H1 (cell line): ENCODE measurements around the gene HPS5. TPM values are rescaled to one million over a fixed set of nuclear protein-coding genes. Genes with fewer than 3 reads are reported as not detected.

ENCODE experiments used
- CTCF ChIA-PET: fragments of 300-600 bp; sonication (Branson Sonifier 250); formaldehyde crosslinking; loops from one replicate; lab custom pipeline; 2021; ENCODE audit not compliant: partially characterized antibody; lab: Charles Lee
- POLR2A ChIA-PET: fragments of 300-600 bp; sonication (Branson Sonifier 250); formaldehyde crosslinking; loops from one replicate; lab custom pipeline; 2021; ENCODE audit warnings: inconsistent platforms; ENCODE audit not compliant: partially characterized antibody; lab: Charles Lee
- DNase-seq, 2 experiments: peaks; one replicate each; pipeline versions ENCODE4 v3.0.0 to v3.0.0-alpha.2; 2010 to 2022; ENCODE audit warnings: low spot score in 2 of 2, low read depth in 1 of 2, mixed read lengths in 1 of 2
- FAIRE-seq: peaks from 2 replicates; lab custom pipeline; 2011; peaks lifted over from hg19 to GRCh38; lab: Jason Lieb, UNC
- H2AFZ ChIP-seq: 2 replicates; pipeline ENCODE4 v1.8.1; 2012; ENCODE audit warnings: low read length, inconsistent platforms
- H2AK5ac ChIP-seq: 2 replicates; pipeline ENCODE4 v1.6.1; 2013; ENCODE audit warnings: low read depth, low read length
- H2BK120ac ChIP-seq: replicated peaks from 2 replicates; pipeline ENCODE3; 2013; ENCODE audit warnings: low read depth, low read length, inconsistent platforms
- H2BK12ac ChIP-seq: 2 replicates; pipeline ENCODE4 v1.6.1; 2013; ENCODE audit warnings: low read depth, low read length
- H2BK15ac ChIP-seq: 2 replicates; pipeline ENCODE4 v1.6.1; 2013; ENCODE audit warnings: low read length
- H2BK20ac ChIP-seq: 2 replicates; pipeline ENCODE4 v1.6.1; 2013; ENCODE audit warnings: low read length
- H2BK5ac ChIP-seq: 2 replicates; pipeline ENCODE4 v1.6.1; 2013; ENCODE audit warnings: low read depth, low read length
- H3K14ac ChIP-seq: 2 replicates; pipeline ENCODE4 v1.6.1; 2013; ENCODE audit warnings: inconsistent platforms; ENCODE audit not compliant: insufficient read length
- H3K18ac ChIP-seq: 2 replicates; pipeline ENCODE4 v1.6.1; 2013; ENCODE audit warnings: low read length; ENCODE audit errors: extremely low read depth
- H3K23ac ChIP-seq: 2 replicates; pipeline ENCODE4 v1.6.1; 2013; ENCODE audit warnings: inconsistent platforms; ENCODE audit not compliant: insufficient read length
- H3K23me2 ChIP-seq: 2 replicates; pipeline ENCODE4 v1.6.1; 2013; ENCODE audit warnings: low read depth, low read length
- H3K27ac ChIP-seq: 2 replicates; pipeline ENCODE4 v1.6.1; 2011; ENCODE audit warnings: low read depth, low read length, inconsistent platforms
- H3K27me3 ChIP-seq, 4 experiments: replicated peaks in 1 of 4; 1 replicate in 1 of 4; 2 replicates in 3 of 4; pipeline versions ENCODE4 v1.6.1 to v1.8.1; 2011 to 2013; ENCODE audit warnings: low read length in 3 of 4, mild to moderate bottlenecking in 3 of 4, inconsistent platforms in 2 of 4, mixed read lengths in 2 of 4, moderate library complexity in 1 of 4; ENCODE audit not compliant: control insufficient read depth in 3 of 4, insufficient read depth in 3 of 4; ENCODE audit errors: extremely low read depth in 1 of 4
- H3K36me3 ChIP-seq, 4 experiments: 2 replicates each; pipeline versions ENCODE4 v1.6.1 to v1.8.1; 2011 to 2013; ENCODE audit warnings: mild to moderate bottlenecking in 4 of 4, low read length in 3 of 4, moderate library complexity in 2 of 4, control low read depth in 1 of 4, inconsistent platforms in 1 of 4; ENCODE audit not compliant: insufficient read depth in 4 of 4, control insufficient read depth in 2 of 4
- H3K4ac ChIP-seq: replicated peaks from 2 replicates; pipeline ENCODE3; 2013; ENCODE audit warnings: low read length, low read depth, mixed read lengths, inconsistent platforms; ENCODE audit not compliant: insufficient read length
- H3K4me1 ChIP-seq, 4 experiments: replicated peaks in 1 of 4; 1 replicate in 1 of 4; 2 replicates in 3 of 4; pipeline versions ENCODE4 v1.6.1 to v1.8.1; 2011 to 2013; ENCODE audit warnings: low read length in 3 of 4, inconsistent platforms in 2 of 4, mixed read lengths in 1 of 4; ENCODE audit not compliant: insufficient read depth in 4 of 4, control insufficient read depth in 3 of 4
- H3K4me2 ChIP-seq, 2 experiments: 2 replicates each; pipeline versions ENCODE4 v1.6.1 to v1.8.1; 2011 to 2013; ENCODE audit warnings: low read depth in 2 of 2, low read length in 2 of 2, control low read depth in 1 of 2, inconsistent platforms in 1 of 2, mild to moderate bottlenecking in 1 of 2; ENCODE audit not compliant: insufficient read depth in 1 of 2
- H3K4me3 ChIP-seq, 4 experiments: fragments of 200-600, 300-600 bp in 1 of 4; sonication (generic), shearing (Covaris generic), sonication (Bioruptor Twin) in 1 of 4; 2 replicates each; pipeline versions ENCODE4 v1.5.1 to v1.8.1; 2011 to 2016; ENCODE audit warnings: low read length in 4 of 4, low read depth in 3 of 4, control low read depth in 2 of 4, inconsistent platforms in 2 of 4, mild to moderate bottlenecking in 2 of 4, mixed read lengths in 1 of 4, moderate library complexity in 1 of 4; ENCODE audit not compliant: insufficient read depth in 2 of 4; ENCODE audit errors: extremely low read depth in 1 of 4
- H3K56ac ChIP-seq: replicated peaks from 2 replicates; pipeline ENCODE3; 2013; ENCODE audit warnings: low read depth, mild to moderate bottlenecking, mixed read lengths, low read length, inconsistent platforms; ENCODE audit not compliant: insufficient read length
- H3K79me1 ChIP-seq: 2 replicates; pipeline ENCODE4 v1.6.1; 2013; ENCODE audit warnings: low read depth, low read length, control low read depth
- H3K79me2 ChIP-seq, 2 experiments: 2 replicates each; pipeline versions ENCODE4 v1.6.1 to v1.8.1; 2012 to 2013; ENCODE audit warnings: low read length in 2 of 2, mild to moderate bottlenecking in 2 of 2, inconsistent platforms in 1 of 2; ENCODE audit not compliant: insufficient read depth in 2 of 2, control insufficient read depth in 1 of 2
- H3K9ac ChIP-seq, 4 experiments: replicated peaks in 1 of 4; 1 replicate in 1 of 4; 2 replicates in 3 of 4; pipeline versions ENCODE4 v1.6.1 to v1.8.1; 2011 to 2013; ENCODE audit warnings: low read depth in 3 of 4, low read length in 3 of 4, control low read depth in 2 of 4, mild to moderate bottlenecking in 2 of 4, moderate library complexity in 2 of 4, inconsistent platforms in 1 of 4; ENCODE audit errors: extremely low read depth in 1 of 4
- H3K9me3 ChIP-seq, 2 experiments: 2 replicates each; pipeline versions ENCODE4 v1.6.1 to v1.8.1; 2012 to 2013; ENCODE audit warnings: mild to moderate bottlenecking in 2 of 2, moderate library complexity in 2 of 2, control low read depth in 1 of 2, inconsistent platforms in 1 of 2, low read depth in 1 of 2, low read length in 1 of 2, mixed read lengths in 1 of 2; ENCODE audit not compliant: insufficient read depth in 2 of 2
- H4K20me1 ChIP-seq, 2 experiments: replicated peaks in 1 of 2; 2 replicates each; pipeline versions ENCODE3 to v1.8.1; 2011 to 2013; ENCODE audit warnings: inconsistent platforms in 2 of 2, low read length in 2 of 2, mild to moderate bottlenecking in 1 of 2; ENCODE audit not compliant: insufficient read depth in 2 of 2, control insufficient read depth in 1 of 2
- H4K5ac ChIP-seq: 2 replicates; pipeline ENCODE4 v1.6.1; 2013; ENCODE audit warnings: low read length, low read depth, mixed read lengths, inconsistent platforms; ENCODE audit not compliant: insufficient read length
- H4K8ac ChIP-seq: 2 replicates; pipeline ENCODE4 v1.8.0; 2013; ENCODE audit warnings: mild to moderate bottlenecking, moderate library complexity, low read length, inconsistent platforms; ENCODE audit not compliant: insufficient read depth; ENCODE audit errors: extremely low read depth
- H4K91ac ChIP-seq: replicated peaks from 2 replicates; pipeline ENCODE3; 2013; ENCODE audit warnings: low read length, mixed read lengths, inconsistent platforms; ENCODE audit not compliant: insufficient read length
- ATF2 ChIP-seq: IDR thresholded peaks from 2 replicates; pipeline ENCODE4 v1.6.1; 2012; ENCODE audit warnings: low read length, inconsistent platforms
- CHD1 ChIP-seq: IDR thresholded peaks from 2 replicates; pipeline ENCODE4 v1.6.1; 2012; ENCODE audit warnings: low read depth, low read length, improper control_type of control experiment
- CREB1 ChIP-seq: IDR thresholded peaks from 2 replicates; pipeline ENCODE4 v1.6.1; 2012; ENCODE audit warnings: inconsistent platforms
- GTF2F1 ChIP-seq: IDR thresholded peaks from 2 replicates; pipeline ENCODE4 v1.6.1; 2012; ENCODE audit warnings: low read depth, low read length, improper control_type of control experiment, borderline replicate concordance
- KDM4A ChIP-seq: IDR thresholded peaks from one replicate; pipeline ENCODE4 v1.7.1; 2012; ENCODE audit warnings: low read depth, mild to moderate bottlenecking, moderate library complexity, low read length, inconsistent platforms; ENCODE audit not compliant: severe bottlenecking
- PHF8 ChIP-seq: fragments of 200-600 bp; sonication (generic); conservative IDR thresholded peaks from 2 replicates; pipeline ENCODE4 v1.7.1; 2012; ENCODE audit warnings: low read depth, mild to moderate bottlenecking, inconsistent platforms, low read length, moderate library complexity
- RBBP5 ChIP-seq: IDR thresholded peaks from 2 replicates; pipeline ENCODE4 v1.7.1; 2012; ENCODE audit warnings: low read depth, mild to moderate bottlenecking, inconsistent platforms, low read length, moderate library complexity, borderline replicate concordance
- SIRT6 ChIP-seq: IDR thresholded peaks from one replicate; pipeline ENCODE4 v1.7.1; 2012; ENCODE audit warnings: low read length, inconsistent platforms
- SP1 ChIP-seq: IDR thresholded peaks from 2 replicates; pipeline ENCODE4 v1.6.1; 2011; ENCODE audit warnings: low read depth, low read length
- SP2 ChIP-seq: IDR thresholded peaks from 2 replicates; pipeline ENCODE4 v1.6.1; 2012; ENCODE audit warnings: mild to moderate bottlenecking, low read length, inconsistent platforms
- SP4 ChIP-seq: IDR thresholded peaks from 2 replicates; pipeline ENCODE4 v1.6.1; 2012; ENCODE audit warnings: low read length, inconsistent platforms
- SUZ12 ChIP-seq: fragments of 200-600 bp; sonication (generic); IDR thresholded peaks from 2 replicates; pipeline ENCODE4 v1.6.1; 2012; ENCODE audit warnings: mild to moderate bottlenecking, inconsistent platforms, low read length, moderate library complexity, mixed read lengths
- WGBS, 2 experiments: shearing (Covaris generic) in 1 of 2; methylation state at CpG; one replicate each; pipeline versions ENCODE4 v1.1.6 to v1.1.7; 2013 to 2015; ENCODE audit warnings: low lambda C conversion rate in 2 of 2, mixed read lengths in 2 of 2, inconsistent platforms in 1 of 2, low coverage in 1 of 2, missing lambda C conversion rate in 1 of 2; ENCODE audit not compliant: insufficient replicate concordance in 2 of 2, insufficient coverage in 1 of 2, insufficient read length in 1 of 2; ENCODE audit errors: extremely low coverage in 1 of 2, missing lambda C conversion rate in 1 of 2; 5-methylcytosine and 5-hydroxymethylcytosine counted together
- polyA plus RNA-seq, 7 experiments: library from polyadenylated mRNA; depleted of rRNA in 3 of 7; stranded (reverse) in 5 of 7; unstranded in 2 of 7; fragments of >200 nt in 5 of 7; fragments of 200-250 nt in 2 of 7; gene quantifications; 1 replicate in 5 of 7; 2 replicates in 1 of 7; 4 replicates in 1 of 7; pipeline versions ENCODE4 v1.2.1 to v1.2.3, GENCODE V29; 2011 to 2013; ENCODE audit warnings: missing spikeins in 2 of 7, mixed read lengths in 2 of 7
- total RNA-seq: library from RNA; stranded (reverse); fragmentation: NEBNext Ultra II Directional; extraction: Animal tissue kit (Norgen Biotek cat#: 25700); gene quantifications from 2 replicates; pipeline ENCODE4 v1.2.1, GENCODE V29; 2021
- TF ChIP-seq, protein P1 (sequence below): IDR thresholded peaks from 2 replicates; pipeline ENCODE4 v1.6.1; 2011; ENCODE audit warnings: low read length, improper control_type of control experiment

The HPS5 gene
- total and polyA plus RNA-seq, 2 of the 8 experiments (the other 6 are each of a cell fraction or from before 2014, with no cell fraction given): 5.0 to 18.5 TPM

- no peaks in the 10 kb centered on the region for H4K20me1 ChIP-seq
- no peak overlapping the region for H3K23ac ChIP-seq
- no peaks in the 10 kb centered on the region for H3K79me2 ChIP-seq
- no peak overlapping the region for H3K4ac ChIP-seq
- no peaks in the 10 kb centered on the region for H3K23me2 ChIP-seq
- no peak overlapping the region for H4K5ac ChIP-seq
- H3K4me1 ChIP-seq: no peaks in the 10 kb centered on the region
- H3K79me1 ChIP-seq: no peaks in the 10 kb centered on the region
- CTCF ChIA-PET: interaction anchor here (0.9 kb wide), 1 partner anchor 8 kb away, joined by 3 read pairs; no protein-coding TSS in a partner anchor
- no peak overlapping the region for H2BK15ac ChIP-seq
- H3K18ac ChIP-seq: no peak overlapping the region
- FAIRE-seq (no peak), DNase-seq (no peak)
- H3K14ac ChIP-seq: no peak overlapping the region
- H2AFZ ChIP-seq: no peak overlapping the region
- no peaks in the 10 kb centered on the region for H3K27me3 ChIP-seq
- no peak overlapping the region for H2BK5ac ChIP-seq
- no peak overlapping the region for H2BK120ac ChIP-seq
- H2BK12ac ChIP-seq: no peak overlapping the region
- H3K4me2 ChIP-seq: no peak overlapping the region
- H2BK20ac ChIP-seq: no peak overlapping the region
- H3K9ac ChIP-seq: no peak overlapping the region
- peaks cover 13 to 55% (median 22%) of the 10 kb centered on the region in 4 experiments for H3K36me3 ChIP-seq
- H3K56ac ChIP-seq: no peak overlapping the region
- H4K91ac ChIP-seq: no peak overlapping the region
- H4K8ac ChIP-seq: no peak overlapping the region
- no peak overlapping the region for H3K4me3 ChIP-seq
- no peak overlapping the region for H2AK5ac ChIP-seq
- H3K27ac ChIP-seq: no peak overlapping the region
- H3K9me3 ChIP-seq: no peaks in the 10 kb centered on the region
- POLR2A ChIA-PET: no interaction called here
- WGBS, 2 experiments: 90% methylated on average over 4 of the region's 4 CpGs; no CpG with 5 or more reads in 1 of the 2 experiments
- TF ChIP-seq RBBP5 (no peak), SP4 (no peak), SUZ12 (no peak), KDM4A (no peak), SP2 (no peak), PHF8 (no peak), ATF2 (no peak), SP1 (no peak), CHD1 (no peak), CREB1 (no peak), SIRT6 (no peak), GTF2F1 (no peak)
- TF ChIP-seq, protein P1, sequence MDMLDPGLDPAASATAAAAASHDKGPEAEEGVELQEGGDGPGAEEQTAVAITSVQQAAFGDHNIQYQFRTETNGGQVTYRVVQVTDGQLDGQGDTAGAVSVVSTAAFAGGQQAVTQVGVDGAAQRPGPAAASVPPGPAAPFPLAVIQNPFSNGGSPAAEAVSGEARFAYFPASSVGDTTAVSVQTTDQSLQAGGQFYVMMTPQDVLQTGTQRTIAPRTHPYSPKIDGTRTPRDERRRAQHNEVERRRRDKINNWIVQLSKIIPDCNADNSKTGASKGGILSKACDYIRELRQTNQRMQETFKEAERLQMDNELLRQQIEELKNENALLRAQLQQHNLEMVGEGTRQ: no peak
Observed at GRCh38 chr11:18366286-18366685, 44.3 kb upstream of the HPS5 start.
